ENCODE measurements around the gene SLC37A3.
"Not testable (repeated sequence)": the region's sequence is repeated elsewhere in the genome, so short reads cannot be mapped to it uniquely, and the experiment has no call there.

The SLC37A3 gene

GRCh38 chr7:140317999-140318398, 80.3 kb downstream of the SLC37A3 start:
- Histone ChIP-seq H3K9me3 (ENCODE audit: insufficient read depth, low read length) (peaks cover 3% of the 10 kb centered on the region; the same call in 1 of the 2 replicates), H3K9ac (ENCODE audit: insufficient read length, low read depth) (no peak overlapping the region), H3K27me3 (ENCODE audit: insufficient read depth, insufficient read length) (no peaks in the 10 kb centered on the region), H3K36me3 (ENCODE audit: insufficient read depth, insufficient read length, low read length) (no peaks in the 10 kb centered on the region), H3K4me3 (ENCODE audit: insufficient read length, low read depth) (no peak overlapping the region), H3K4me1 (ENCODE audit: insufficient read depth, insufficient read length) (no peaks in the 10 kb centered on the region)
- no peak for DNase-seq (ENCODE audit: low read depth, low spot score)
- TF ChIP-seq ZNF274 (IDR thresholded peaks at IDR 0.05; ENCODE audit: low read depth, low read length) (no peak), SUZ12 (IDR thresholded peaks at IDR 0.05; ENCODE audit: extremely low read depth, insufficient read depth, insufficient read length) (no peak), YY1 (IDR thresholded peaks at IDR 0.05; ENCODE audit: insufficient read depth, insufficient read length) (no peak)

GRCh38 chr7:140317597-140317996, 80.7 kb downstream of the SLC37A3 start:
- Histone ChIP-seq H3K27me3 (ENCODE audit: insufficient read depth, insufficient read length) (no peaks in the 10 kb centered on the region), H3K4me1 (ENCODE audit: insufficient read depth, insufficient read length) (no peaks in the 10 kb centered on the region), H3K36me3 (ENCODE audit: insufficient read depth, insufficient read length, low read length) (no peaks in the 10 kb centered on the region), H3K4me3 (ENCODE audit: insufficient read length, low read depth) (no peak overlapping the region), H3K9me3 (ENCODE audit: insufficient read depth, low read length) (peaks cover 7% of the 10 kb centered on the region), H3K9ac (ENCODE audit: insufficient read length, low read depth) (no peak overlapping the region)
- TF ChIP-seq SUZ12 (IDR thresholded peaks at IDR 0.05; ENCODE audit: extremely low read depth, insufficient read depth, insufficient read length) (no peak), ZNF274 (IDR thresholded peaks at IDR 0.05; ENCODE audit: low read depth, low read length) (no peak), YY1 (IDR thresholded peaks at IDR 0.05; ENCODE audit: insufficient read depth, insufficient read length) (no peak)
- DNase-seq (ENCODE audit: low read depth, low spot score) = no peak

DNA sequence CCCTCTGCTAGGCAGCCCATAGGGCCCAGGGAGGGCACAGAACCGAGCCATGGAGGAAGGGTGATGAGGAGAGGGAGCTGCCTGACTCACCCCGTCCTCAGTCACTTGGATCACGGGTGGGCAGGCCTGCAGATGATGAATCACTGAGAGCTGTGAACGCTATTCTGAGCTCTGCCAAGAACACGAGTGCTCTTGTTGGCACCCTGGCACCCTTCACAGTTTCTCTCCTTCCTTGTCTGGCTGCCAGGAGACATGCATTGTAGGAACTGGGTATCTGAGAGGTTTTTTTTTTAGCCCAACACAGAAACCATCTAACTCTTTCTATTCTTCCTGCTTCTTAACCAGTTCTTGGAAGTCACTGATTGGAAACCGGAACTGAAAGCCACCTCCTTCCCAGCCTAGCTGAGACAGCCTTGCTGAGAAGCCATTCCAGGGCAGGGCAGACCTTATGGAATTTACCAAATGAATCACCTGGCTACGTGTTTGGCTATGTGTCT, 82.1 kb downstream of the SLC37A3 start:
- H3K9ac ChIP-seq (ENCODE audit: insufficient read length, low read depth) = no peak overlapping the region
- peaks cover 18% of the 10 kb centered on the region for H3K9me3 ChIP-seq (ENCODE audit: insufficient read depth, low read length)
- no peak overlapping the region for H3K4me3 ChIP-seq (ENCODE audit: insufficient read length, low read depth)
- no peaks in the 10 kb centered on the region for H3K4me1 ChIP-seq (ENCODE audit: insufficient read depth, insufficient read length)
- H3K27me3 ChIP-seq (ENCODE audit: insufficient read depth, insufficient read length) = no peaks in the 10 kb centered on the region
- no peaks in the 10 kb centered on the region for H3K36me3 ChIP-seq (ENCODE audit: insufficient read depth, insufficient read length, low read length)
- no peak for TF ChIP-seq SUZ12 (IDR thresholded peaks at IDR 0.05; ENCODE audit: extremely low read depth, insufficient read depth, insufficient read length)
- TF ChIP-seq ZNF274 (IDR thresholded peaks at IDR 0.05; ENCODE audit: low read depth, low read length) = no peak
- no peak for TF ChIP-seq YY1 (IDR thresholded peaks at IDR 0.05; ENCODE audit: insufficient read depth, insufficient read length)
- no peak for DNase-seq (ENCODE audit: low read depth, low spot score)

GRCh38 chr7:140315498-140316164, 82.7 kb downstream of the SLC37A3 start:
- H3K27me3 ChIP-seq (ENCODE audit: insufficient read depth, insufficient read length) = no peaks in the 10 kb centered on the region
- DNase-seq (ENCODE audit: low read depth, low spot score) = no peak
- H3K4me1 ChIP-seq (ENCODE audit: insufficient read depth, insufficient read length) = no peaks in the 10 kb centered on the region
- H3K36me3 ChIP-seq (ENCODE audit: insufficient read depth, insufficient read length, low read length) = no peaks in the 10 kb centered on the region
- H3K9ac ChIP-seq (ENCODE audit: insufficient read length, low read depth) = no peak overlapping the region
- H3K4me3 ChIP-seq (ENCODE audit: insufficient read length, low read depth) = no peak overlapping the region
- TF ChIP-seq SUZ12 (IDR thresholded peaks at IDR 0.05; ENCODE audit: extremely low read depth, insufficient read depth, insufficient read length) = no peak
- TF ChIP-seq YY1 (IDR thresholded peaks at IDR 0.05; ENCODE audit: insufficient read depth, insufficient read length) = no peak
- TF ChIP-seq ZNF274 (IDR thresholded peaks at IDR 0.05; ENCODE audit: low read depth, low read length) = no peak
- H3K9me3 ChIP-seq (ENCODE audit: insufficient read depth, low read length) = peaks cover 18% of the 10 kb centered on the region

- TF ChIP-seq SUZ12 (IDR thresholded peaks at IDR 0.05; ENCODE audit: extremely low read depth, insufficient read depth, insufficient read length) (no peak), YY1 (IDR thresholded peaks at IDR 0.05; ENCODE audit: insufficient read depth, insufficient read length) (no peak), ZNF274 (IDR thresholded peaks at IDR 0.05; ENCODE audit: low read depth, low read length) (no peak)
- Histone ChIP-seq H3K4me3 (ENCODE audit: insufficient read length, low read depth) (no peak overlapping the region), H3K9me3 (ENCODE audit: insufficient read depth, low read length) (peaks cover 18% of the 10 kb centered on the region), H3K27me3 (ENCODE audit: insufficient read depth, insufficient read length) (no peaks in the 10 kb centered on the region), H3K4me1 (ENCODE audit: insufficient read depth, insufficient read length) (no peaks in the 10 kb centered on the region), H3K9ac (ENCODE audit: insufficient read length, low read depth) (no peak overlapping the region), H3K36me3 (ENCODE audit: insufficient read depth, insufficient read length, low read length) (no peaks in the 10 kb centered on the region)
- DNase-seq (ENCODE audit: low read depth, low spot score) = no peak
Measured at GRCh38 chr7:140314573-140315480, 83.5 kb downstream of the SLC37A3 start.

DNA sequence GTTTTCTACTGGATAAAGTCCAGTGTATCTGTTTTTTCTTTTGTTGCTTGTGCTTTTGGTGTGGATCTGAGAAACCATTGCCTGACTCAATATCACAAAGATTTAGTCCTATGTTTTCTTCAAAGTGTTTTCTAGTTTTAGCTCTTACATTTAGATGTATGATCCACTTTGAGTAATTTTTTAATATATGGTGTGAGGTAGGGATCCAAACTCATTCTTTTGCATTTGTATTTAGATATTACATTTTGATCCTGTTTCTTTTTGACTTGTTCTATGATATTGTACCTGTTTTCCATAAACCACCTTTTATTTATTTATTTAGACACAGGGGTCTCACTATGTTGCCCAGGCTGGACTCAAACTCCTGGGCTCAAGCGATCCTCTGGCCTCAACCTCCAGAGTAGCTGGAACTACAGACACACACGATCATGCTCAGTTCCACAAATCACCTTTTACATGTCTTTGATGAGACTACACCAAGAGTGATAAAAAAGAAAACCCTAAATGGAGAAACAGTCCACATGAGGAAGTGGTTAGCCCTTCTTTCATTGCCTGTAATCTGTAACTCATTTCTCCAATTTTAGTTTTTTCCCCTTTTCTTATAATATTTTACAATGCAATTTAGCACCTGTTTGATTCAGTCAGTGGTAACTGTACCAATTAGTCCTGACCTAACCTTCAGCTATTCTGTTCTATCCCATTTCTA, 86.0 kb downstream of the SLC37A3 start:
- TF ChIP-seq YY1 (IDR thresholded peaks at IDR 0.05; ENCODE audit: insufficient read depth, insufficient read length) = no peak
- TF ChIP-seq SUZ12 (IDR thresholded peaks at IDR 0.05; ENCODE audit: extremely low read depth, insufficient read depth, insufficient read length) = no peak
- TF ChIP-seq ZNF274 (IDR thresholded peaks at IDR 0.05; ENCODE audit: low read depth, low read length) = no peak
- Histone ChIP-seq H3K36me3 (ENCODE audit: insufficient read depth, insufficient read length, low read length) (no peaks in the 10 kb centered on the region), H3K27me3 (ENCODE audit: insufficient read depth, insufficient read length) (no peaks in the 10 kb centered on the region), H3K4me3 (ENCODE audit: insufficient read length, low read depth) (no peak overlapping the region), H3K9ac (ENCODE audit: insufficient read length, low read depth) (no peak overlapping the region), H3K4me1 (ENCODE audit: insufficient read depth, insufficient read length) (no peaks in the 10 kb centered on the region), H3K9me3 (ENCODE audit: insufficient read depth, low read length) (peaks cover 18% of the 10 kb centered on the region)
- no peak for DNase-seq (ENCODE audit: low read depth, low spot score)

GRCh38 chr7:140311128-140311527, 87.2 kb downstream of the SLC37A3 start:
- H3K4me3 ChIP-seq (ENCODE audit: insufficient read length, low read depth); H3K36me3 ChIP-seq (ENCODE audit: insufficient read depth, insufficient read length, low read length); H3K4me1 ChIP-seq (ENCODE audit: insufficient read depth, insufficient read length); H3K27me3 ChIP-seq (ENCODE audit: insufficient read depth, insufficient read length); DNase-seq (ENCODE audit: low read depth, low spot score); H3K9ac ChIP-seq (ENCODE audit: insufficient read length, low read depth): not testable (repeated sequence)
- peaks cover 18% of the 10 kb centered on the region for H3K9me3 ChIP-seq (ENCODE audit: insufficient read depth, low read length)
